Measurements from ENCODE around the gene DAND5.

The DAND5 gene

DNA sequence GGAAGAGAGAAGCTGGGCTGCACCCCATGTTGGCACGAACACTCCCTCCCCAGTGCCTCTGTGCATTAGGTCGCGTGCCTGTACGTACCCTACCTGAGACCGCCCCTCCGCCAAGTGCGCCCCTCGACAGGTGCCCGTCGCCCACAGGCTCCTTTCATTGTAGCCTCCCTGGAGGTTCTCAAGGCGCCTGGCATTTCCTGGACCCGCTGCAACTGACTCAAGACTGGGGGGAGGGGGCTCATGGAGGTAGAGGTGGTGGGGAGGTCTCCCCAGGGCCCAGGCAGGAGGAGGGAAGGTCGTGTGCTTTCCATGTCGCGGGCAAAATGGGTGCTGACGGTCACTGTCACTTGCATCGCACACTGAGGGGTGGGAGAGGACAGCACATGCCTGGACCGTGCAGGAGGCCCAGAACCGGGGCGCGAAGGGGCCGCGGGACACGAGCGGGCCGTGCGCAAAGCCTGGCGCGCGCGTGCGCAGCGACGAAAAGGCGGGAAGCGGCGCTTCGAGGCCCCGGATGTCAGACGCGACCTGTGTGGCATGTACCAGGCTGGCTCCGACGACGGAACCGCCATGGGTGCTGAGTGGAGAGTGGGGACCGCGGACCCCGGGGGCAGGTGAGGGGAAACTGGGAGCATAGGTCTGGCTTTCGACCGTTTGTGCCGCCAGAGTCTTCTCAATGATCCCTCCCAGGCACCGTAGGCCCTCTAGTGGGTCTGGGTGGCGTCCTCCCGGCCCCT is 42.4 kb downstream of the DAND5 start:
- no peak for DNase-seq

DNA sequence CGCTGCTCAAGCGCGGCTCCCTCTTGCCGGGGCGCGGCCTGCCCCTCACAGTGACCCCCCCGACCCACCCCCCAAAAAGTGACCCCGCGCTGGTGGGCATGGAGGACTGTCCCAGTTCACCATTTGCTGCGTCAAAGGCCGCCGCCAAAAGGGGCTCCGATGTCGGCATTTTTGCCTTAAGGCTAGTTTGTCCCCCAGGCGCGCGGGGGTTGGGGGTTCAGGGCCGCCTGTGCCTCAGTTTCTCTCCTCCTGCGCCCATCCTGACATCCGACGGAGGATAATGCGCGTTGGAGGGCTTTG is 43.0 kb downstream of the DAND5 start:
- no peak for DNase-seq

DNA sequence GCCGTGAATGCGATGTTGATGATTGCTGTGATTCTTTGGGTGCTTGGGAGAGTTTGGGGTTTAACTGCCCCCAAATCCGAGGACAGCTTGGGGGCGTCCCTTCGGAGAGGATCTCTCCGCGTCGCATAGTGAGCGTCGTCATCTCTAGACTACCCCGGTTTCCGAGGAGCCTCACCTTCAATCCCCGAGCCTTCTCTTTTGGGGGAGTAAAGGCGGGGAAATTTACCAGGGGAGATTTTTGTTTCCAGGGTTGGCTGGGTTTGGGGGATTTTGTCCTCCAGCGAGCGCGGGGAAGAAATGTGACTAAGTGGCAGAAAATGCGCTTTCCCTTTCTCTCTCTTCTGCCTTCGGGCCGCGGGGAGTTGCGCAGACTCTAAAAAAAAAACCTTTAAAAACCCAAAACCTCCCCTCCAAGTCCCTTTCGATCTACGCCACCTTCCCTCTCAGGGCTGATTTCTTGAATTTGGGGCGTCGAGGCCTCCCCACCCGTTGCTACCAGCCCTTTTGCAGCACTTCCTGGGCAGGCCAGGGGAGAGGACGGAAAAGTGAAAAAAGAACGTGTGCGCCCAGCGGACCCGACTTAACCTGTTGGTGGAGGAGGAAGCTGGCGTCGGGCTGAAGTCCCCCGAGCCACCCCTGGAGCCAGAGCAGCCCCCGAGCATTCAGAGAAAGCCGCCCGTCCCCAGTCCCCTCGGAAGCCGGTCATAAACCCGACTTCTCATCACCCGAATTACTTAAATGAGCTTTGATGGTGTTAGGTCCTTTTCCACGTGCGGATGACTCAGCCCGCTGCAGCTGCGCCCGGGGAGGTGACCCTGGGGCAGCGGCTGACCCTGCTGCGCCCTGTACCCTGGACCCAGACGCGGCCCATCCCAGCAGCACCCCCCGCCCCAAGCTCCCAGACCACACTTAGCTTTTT is 43.6 kb downstream of the DAND5 start:
- DNase-seq = no peak

DNA sequence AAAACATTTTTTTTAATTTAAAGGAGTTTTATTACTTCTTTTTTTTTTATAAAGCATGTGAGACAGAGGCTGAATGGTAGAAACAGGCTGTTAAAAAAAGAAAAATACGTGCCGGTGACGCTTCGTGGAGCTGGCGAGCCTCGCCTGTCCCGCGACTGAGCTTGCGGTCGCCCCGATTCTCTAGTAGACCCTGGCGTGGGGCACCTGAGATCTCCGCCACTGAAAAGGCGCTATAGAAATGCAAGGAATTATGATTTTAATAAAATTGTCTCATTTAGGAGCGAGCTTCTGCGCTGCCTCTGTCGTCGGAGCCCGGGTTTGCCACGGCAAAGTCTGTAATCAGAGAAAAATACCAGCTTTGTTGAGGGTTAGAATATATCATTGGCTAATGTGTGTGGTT is 44.3 kb downstream of the DAND5 start:
- no peak for DNase-seq

DNA sequence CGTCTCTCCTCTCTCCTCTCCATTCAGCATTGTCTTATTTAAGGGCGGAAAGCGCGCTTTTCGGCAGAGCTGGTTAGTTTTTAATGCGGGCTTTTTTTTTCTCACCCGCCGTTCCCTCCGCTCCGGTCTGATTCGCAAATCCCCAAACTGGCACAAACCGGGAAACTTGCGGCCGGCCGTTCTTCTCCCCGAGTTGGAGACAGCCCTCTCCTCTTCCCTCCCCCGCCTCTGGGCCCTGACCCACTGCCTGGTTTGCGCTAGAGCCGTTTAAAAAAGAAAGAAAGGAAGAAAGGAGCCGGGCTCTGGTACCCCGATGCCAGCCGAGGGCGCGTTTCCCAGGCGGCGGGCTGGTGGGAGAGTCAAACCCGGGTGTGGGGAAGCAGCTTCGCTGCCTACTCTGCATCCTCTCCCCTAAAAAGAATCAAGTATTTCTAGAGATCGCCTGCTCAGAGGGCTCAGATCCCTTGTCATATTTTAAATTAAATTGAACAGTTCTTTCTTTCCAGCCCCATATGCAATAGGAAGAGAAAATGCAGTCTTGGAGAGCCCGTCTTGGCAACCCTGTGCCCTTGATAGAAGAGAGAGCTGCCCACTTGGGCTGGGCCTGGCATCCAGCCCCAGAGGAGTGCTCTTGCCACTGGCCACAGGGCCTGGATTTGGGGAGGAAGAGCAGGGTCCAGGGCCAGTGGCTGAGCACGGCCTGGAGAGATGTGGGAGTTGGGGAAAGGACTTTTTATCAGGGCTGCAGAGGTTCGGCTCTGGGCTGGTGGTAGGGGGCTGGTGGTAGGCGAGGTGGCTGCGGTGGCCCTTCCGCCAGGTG is 44.9 kb downstream of the DAND5 start:
- DNase-seq = no peak

DNA sequence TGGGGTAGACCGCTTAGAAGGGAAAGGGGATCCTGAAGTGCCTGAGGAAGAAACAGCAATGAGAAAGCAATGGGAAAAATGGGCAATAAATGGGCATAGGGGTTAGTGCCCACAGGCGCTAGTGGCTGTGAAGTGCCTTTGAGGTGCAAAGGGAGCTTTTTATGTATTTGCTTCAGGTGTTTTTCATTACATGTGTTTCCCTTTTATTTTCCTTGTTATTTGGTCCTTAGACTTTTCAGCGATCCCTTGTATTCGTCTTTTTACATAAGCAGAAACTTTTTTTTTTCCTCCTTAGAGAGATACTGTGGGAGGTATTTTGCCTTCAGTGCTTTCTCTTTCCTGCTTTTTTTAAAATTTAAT is 45.5 kb downstream of the DAND5 start:
- DNase-seq = no peak

DNA sequence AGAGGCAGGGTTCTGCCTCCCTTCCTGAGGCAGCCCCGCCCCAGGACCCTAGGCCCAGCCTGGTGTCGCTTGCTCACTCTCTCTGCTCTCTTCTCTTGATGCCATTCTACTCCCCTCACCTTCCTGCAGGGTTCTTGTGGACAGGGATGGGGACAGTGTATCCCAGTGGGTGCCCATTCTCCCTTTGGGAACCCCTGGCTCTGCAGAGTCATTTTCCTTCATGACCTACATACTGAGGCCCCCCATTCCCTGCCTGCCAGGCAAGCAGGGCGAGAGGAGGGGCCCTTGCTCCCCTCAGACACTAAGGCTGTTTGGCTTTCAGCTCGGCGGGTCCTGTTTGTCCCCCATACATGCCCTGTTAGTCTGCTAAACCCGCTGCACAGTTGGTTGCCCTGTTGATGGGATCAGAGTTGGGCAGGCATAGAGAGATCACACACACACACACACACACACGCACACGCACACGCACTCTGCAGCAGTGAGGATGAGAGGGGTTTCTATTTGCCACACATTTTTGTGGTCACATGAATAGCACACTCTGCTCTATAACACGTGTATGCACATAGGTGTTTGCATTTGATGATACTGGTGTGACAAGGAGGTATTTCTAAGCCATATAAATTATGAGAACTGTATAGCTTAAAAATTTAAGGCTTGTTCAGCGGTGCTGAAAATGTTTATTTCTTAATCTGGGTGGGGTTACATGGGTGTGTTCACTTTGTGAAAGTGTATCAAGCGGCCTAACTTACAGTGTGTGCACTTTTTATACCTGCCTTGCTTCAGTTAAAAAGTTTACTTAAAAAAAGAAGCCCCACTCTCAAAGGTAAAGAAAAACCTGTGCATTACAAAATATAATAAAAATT is 46.2 kb downstream of the DAND5 start:
- no peak for DNase-seq

DNA sequence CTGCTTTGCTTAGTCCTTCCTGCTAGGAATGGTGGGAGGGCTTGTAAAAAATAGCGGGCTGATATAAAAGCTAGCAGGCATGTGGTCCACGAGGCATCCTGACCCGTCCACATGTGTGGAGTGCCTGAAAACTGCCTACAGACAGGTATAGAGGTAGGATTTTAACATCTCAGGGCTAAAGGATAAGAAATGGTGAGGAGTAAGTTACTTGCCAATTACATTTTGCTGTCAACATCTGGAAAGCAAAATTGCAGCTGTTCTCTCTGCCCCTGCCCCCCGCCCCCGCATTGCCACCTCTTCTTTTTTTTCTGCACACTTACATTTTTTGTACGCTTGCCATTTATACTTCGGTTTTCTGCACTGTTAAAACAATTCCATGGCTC is 46.9 kb downstream of the DAND5 start:
- no peak for DNase-seq

DNA sequence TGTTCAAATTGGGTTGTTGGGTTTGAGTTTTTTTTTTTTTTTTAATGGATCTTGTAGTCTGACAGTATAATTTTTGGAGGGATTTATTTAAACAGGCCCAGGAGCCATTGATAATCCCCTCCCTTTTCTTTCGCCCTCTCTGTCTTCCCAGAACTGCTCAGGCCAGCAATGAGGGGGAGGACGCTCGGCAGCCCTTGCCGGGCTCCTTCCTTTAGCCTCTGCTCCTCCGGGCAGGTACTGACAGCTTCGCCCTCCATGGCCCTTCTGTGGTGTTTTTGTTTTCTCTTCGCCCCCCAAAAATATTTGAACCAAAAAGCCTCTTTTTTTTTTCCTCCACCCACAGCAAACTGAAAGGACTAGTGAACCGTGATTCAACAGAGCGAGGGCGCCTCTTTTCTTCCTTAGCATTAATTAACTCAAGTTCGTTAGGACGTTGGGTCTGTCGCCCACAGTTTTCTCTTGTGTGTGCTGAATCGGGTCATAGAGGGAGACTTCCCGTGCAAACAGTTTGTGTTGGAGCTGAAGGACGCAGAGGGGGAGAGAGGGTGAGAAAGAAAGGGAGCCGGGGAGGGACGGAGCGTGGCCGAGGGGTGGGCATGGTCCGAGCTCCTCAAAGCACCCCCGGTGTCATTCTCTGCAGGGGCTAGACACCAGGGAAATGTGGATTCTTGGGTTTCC is 47.4 kb downstream of the DAND5 start:
- no peak for DNase-seq

DNA sequence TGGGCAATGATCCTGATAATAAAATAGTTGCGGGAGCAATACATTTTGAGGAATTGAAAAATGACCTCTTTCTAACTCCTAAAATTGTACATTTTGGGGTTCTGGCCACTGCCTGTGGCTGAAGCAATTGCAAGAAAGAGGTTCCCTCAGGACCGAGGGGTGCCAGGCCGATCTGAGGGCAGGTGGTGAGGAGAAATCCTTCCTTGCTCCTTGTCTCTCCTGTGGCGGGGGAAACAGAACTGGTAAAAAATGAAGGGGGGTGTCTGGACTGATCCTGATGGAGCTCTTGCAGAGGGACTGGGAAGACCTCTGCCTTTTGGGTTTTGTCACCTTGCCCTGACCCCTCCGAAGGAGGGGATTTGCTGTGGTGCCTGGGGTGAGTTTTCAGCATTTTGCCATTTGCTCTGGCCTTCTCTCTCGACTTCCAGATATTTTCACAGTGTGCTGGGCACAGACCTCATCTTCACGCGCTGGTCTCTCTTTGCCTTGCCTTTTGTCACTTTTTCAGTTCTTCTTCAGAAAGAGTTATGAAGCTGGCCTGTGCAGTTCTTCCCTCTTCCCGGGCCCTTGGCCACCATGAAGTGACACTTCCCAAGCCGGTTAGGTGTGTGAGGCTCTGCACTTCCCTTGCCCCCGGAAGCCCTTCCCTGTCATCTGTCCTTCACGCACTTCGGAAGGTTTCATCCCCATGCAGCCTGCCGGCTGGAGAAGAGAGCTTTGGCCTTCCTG is 48.1 kb downstream of the DAND5 start:
- DNase-seq = no peak

DNA sequence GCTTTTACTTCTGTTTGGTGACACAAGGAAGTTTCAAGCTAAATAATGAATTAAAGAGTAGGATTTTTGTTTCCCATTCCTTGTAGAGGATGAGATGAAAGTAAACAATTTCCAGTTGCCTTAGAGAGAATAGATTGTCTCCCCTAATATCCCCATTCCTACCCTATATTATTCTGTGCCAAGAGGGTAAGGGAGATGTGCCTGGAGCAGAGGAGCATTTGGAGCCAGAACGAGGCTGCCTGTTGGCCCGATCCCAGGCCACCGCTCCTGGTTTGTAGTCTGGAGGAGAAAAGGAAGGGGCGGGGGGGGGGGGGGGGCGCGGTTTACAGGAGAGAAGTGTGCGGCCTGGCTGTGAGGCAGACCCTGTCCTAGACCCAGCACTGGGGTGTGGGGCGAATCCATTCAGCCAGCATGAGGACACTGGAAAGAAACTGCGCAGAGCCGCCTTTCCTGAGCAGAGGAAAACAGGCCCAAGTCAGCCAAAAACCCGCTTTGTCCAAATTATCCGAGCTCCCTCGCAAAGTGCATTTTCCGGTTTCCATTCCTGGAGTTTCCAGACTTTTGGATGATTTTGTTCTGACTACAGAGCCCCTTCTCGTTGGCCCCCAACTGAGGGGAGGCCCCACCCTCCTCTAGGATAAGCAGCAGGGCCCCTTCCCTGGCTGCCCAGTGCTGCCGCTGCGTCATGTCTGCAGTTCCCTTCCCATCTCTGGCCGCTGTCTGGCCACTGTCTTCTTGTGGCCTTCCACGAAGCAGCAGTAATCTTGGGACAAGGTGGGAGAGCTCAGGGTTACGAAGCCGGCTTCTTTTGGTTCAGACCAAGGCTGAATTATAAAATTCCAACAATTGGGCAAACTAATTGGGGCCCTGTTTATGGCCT is 48.9 kb downstream of the DAND5 start:
- no peak for DNase-seq

DNA sequence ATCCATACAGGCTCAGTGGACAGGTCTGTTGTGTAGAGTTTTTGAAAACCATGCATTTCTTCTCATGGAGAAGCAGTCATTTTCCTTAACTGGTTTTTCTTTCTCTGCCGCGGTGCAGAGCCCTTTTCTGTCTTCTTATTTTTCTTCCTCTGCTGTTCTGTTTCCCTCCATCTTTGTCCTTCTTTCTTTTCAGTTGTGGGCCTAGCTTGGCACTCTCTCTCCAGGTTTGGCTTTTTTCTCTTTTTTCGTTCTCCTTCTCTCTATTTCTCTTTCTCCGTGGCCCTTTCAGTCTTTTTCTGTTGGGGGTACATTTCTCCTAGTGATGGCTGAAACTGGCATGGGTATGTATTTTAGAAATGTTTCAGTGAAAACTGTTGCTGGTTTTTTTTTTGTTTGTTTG is 50.0 kb downstream of the DAND5 start:
- no peak for DNase-seq

DNA sequence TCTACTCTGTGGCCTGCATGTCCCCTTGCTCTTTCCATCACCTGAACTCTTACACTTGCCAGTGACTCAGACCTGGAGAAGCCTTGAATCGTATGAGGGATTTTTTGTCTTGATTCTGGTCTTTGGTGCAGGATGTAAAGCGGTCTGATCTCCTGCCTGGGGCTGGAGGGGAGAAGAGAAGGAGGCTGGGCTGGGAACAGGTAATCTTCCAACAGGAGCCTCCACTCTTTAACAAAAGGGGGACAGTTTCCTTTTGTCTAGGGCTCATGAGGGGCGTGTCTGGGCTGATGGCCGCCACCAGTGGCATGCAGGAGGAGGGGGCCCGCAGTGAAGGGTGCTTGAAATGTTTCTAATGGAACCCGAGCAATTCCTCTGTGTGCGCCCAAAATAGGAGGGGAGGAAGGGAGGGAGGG is 50.6 kb downstream of the DAND5 start:
- no peak for DNase-seq

DNA sequence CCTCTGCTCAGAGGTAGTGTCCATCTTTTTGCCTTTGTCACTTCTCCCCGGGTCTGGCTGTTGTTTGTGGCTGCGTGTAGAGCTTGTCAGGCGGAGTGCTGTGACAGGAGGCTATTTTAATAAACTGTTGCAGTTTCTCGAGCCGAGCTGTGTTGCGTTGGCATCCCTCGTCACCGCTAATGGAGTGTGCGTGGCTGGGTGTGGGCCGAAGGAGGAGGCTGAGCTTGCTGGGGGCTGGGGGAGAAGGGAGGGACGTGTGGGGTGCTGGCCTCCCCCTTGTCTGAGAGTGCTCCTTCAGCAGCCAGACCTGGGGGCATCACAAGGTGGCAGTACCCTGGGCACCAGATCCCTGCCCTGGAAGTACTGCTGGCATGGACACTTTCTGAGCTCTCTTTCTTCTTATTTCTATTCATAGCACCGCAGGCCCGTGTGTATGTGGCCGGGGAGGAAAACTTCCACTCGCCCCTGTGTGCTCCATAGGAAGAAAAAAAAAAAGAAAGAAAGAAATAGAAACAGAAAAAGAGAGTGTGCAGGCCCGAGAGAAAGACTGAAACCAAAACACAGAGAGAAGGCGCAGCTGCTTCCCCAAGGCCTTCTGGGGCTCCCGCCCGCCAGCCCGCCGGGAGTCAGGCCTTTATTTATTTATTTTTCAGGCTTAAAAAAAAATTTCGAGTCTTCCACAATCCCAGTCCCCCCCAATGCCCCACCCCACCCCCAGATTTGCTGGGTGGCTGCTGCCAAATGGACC is 52.9 kb downstream of the DAND5 start:
- DNase-seq = no peak

DNA sequence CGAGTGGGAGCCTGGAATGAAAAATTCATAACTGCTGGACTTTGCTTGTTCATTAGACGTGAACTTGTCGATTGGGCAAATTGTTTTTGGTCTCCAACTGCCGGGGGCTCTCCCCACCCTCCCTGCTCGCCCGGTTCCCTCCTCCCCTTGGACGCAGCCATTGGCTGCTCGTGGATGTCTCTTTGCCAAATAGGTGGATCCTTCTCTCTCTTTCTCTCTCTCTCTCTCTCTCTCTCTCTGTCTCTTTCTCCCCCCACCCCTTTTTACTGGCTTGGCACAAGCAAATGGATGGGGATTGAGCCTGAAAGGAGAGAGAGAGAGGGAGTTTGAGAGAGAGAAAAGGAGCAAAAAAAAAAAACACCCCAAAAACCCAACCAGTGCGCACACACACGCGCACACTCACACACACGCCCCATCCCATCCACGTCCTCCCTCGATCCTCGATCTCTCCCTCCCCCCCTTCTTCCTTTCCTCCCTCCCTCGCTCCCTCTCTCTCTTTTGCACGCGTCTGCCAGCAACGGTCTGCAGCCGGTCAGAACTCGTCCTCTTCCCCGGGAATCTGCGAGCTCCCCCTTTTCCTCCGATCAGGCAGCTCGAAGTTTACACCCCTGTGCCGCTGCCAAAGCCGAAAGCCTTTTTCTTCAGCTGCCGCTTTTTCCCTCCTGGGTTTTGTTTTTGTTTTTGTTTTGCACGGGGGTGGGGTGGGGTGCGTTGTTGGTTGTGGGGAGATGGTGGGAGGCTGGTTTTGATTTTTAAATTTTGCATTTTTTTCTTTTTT is 53.7 kb downstream of the DAND5 start:
- no peak for DNase-seq

DNA sequence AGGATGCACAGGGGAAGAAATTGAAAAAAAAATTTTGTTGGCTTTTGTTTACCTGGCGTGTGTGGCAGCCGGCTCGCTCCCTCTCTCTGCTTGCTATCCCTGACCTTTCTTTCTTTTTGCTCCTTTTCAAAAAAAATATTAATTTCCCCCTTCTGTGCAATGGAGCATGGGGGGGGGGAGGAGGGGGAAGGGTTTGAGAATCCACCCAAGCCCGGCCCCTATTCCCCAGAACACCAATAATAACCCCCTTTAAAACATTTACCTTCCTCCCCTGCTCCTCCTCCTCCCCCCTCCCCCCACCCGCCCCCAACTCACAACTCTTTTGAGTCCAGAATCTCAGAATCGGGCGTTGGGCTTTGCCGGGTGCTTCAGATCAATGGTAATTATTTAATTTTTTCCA is 54.3 kb downstream of the DAND5 start:
- DNase-seq = no peak
